Right lobe of liver (tissue), 6 donors: ENCODE data around the gene RALGAPA2. TPM values are rescaled to one million over a fixed set of nuclear protein-coding genes. Genes with fewer than 3 reads are reported as not detected.
"Not testable (repeated sequence)": the region's sequence is repeated elsewhere in the genome, so short reads cannot be mapped to it uniquely, and the experiment has no call there.

Source experiments
- ATAC-seq, 4 donors: fragments of 200-7000 bp; cut with Tn5 transposase; one replicate each; pipeline ENCODE4 v1.9.1; 2020; ENCODE audit warnings: mild to moderate bottlenecking in 4 of 4, moderate library complexity in 4 of 4
- DNase-seq, 3 donors: peaks; one replicate each; pipeline ENCODE4 v3.0.0-alpha.2; 2020
- H3K27ac ChIP-seq, 3 donors: fragments of 200-600 bp; one replicate each; pipeline ENCODE4 v1.8.0; 2022
- H3K27me3 ChIP-seq, 2 donors: fragments of 200-600 bp; one replicate each; pipeline ENCODE4 v1.8.0; 2022
- H3K36me3 ChIP-seq, 4 donors: fragments of 200-600 bp; sonication (generic) in 1 of 4; one replicate each; pipeline versions ENCODE4 v1.5.1 to v1.8.0; 2017 to 2022; ENCODE audit warnings: control low read depth in 1 of 4
- H3K4me1 ChIP-seq, 4 donors: fragments of 200-600 bp; sonication (generic) in 1 of 4; one replicate each; pipeline versions ENCODE4 v1.5.1 to v1.8.0; 2017 to 2022; ENCODE audit warnings: control low read depth in 1 of 4
- H3K4me3 ChIP-seq, 3 donors: fragments of 200-600 bp; one replicate each; pipeline ENCODE4 v1.8.0; 2022
- H3K9me3 ChIP-seq, 4 donors: fragments of 200-600 bp; sonication (generic) in 1 of 4; one replicate each; pipeline versions ENCODE4 v1.5.1 to v1.8.0; 2017 to 2022; ENCODE audit warnings: control low read depth in 1 of 4
- CTCF ChIP-seq, 4 donors: fragments of 200-600 bp in 3 of 4; fragments of 450-650 bp in 1 of 4; IDR thresholded peaks; one replicate each; pipeline versions ENCODE4 v1.5.1 to v1.8.0; 2016 to 2022; ENCODE audit warnings: antibody characterized with exemption in 4 of 4, mild to moderate bottlenecking in 2 of 4
- POLR2A ChIP-seq: fragments of 450-650 bp; IDR thresholded peaks from one replicate; pipeline ENCODE4 v1.6.1; 2017; ENCODE audit warnings: antibody characterized with exemption, mild to moderate bottlenecking
- WGBS: methylation state at CpG from one replicate; pipeline ENCODE4 v1.1.6; 2018; ENCODE audit warnings: low coverage, low lambda C conversion rate; ENCODE audit not compliant: insufficient coverage; ENCODE audit errors: missing lambda C conversion rate; 5-methylcytosine and 5-hydroxymethylcytosine counted together
- intact Hi-C, 2 donors: fragments of 100-400 bp; cut with DNase I; formaldehyde crosslinking; loops; one replicate each; pipeline versions ENCODE4 v1.11.2 to v1.14.1; 2022
- total RNA-seq, 6 experiments: library from RNA; depleted of rRNA in 2 of 6; stranded (reverse); fragments of >200 nt in 2 of 6; fragmentation: NEBNext Ultra II Directional in 3 of 6; extraction: Animal tissue kit (Norgen Biotek cat#: 25700) in 3 of 6; gene quantifications; one replicate each; pipeline versions ENCODE4 v1.1.0 to v1.2.4, GENCODE V29; 2016 to 2023
- donor health status: DM: no; HTN: yes; CAD: no.
- donor health status: DM: no; HTN: no; CAD: no.
- donor health status: DM: no; HTN: no; CAD: no.
- donor health status: DM: no; HTN: yes; CAD: no.
- donor health status: DM: no; HTN: yes; CAD: no.

The RALGAPA2 gene
- total RNA-seq, 6 experiments from 2014 or later, result 38.3 to 76.7 (median 62.7) TPM

DNA sequence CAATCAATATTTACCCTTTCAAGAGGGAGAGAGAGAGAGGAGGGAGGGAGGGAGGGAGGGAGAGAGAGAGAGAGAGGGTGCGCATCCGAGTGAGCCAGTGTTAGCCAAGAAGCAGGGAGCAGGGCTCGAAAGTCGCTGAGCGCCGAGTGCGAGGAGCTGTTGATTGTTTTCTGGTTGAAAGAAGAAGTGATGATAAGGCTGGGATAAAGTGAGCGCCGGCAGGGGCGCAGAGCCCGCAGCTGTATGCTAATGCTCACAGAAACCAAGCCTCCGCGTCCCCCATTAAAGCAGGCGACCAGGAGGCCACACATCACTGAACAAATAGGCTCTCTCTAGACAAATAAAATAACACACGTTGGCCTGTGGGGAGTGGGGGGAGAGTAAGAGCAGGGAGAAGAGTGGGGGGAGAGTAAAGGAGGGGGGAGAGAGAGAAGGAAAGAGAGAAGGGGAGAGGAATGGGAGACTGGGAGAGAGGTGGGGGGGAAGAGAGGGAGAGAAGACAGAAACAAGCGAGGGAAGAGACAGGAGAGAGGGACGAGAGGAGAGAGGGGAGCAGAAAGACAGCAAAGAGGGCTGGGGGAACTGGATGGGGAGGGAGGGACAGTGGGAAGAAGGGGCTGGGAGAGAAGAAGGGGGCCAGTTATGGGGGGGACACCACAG lies 349.5 kb downstream of the RALGAPA2 start:
- H3K4me3 ChIP-seq, result no peak overlapping the region
- no peak for TF ChIP-seq POLR2A
- no peak for TF ChIP-seq CTCF (IDR thresholded peaks at IDR 0.05)
- intact Hi-C loops, result loop anchor here in 1 of 2 donors (10.0 kb wide), 1 partner anchor 202 kb away; no protein-coding TSS in a partner anchor
- H3K27ac ChIP-seq, result no peak overlapping the region
- no peaks in the 10 kb centered on the region for H3K9me3 ChIP-seq
- no peak for DNase-seq
- H3K36me3 ChIP-seq, result no peaks in the 10 kb centered on the region
- peaks cover 0 to 35% of the 10 kb centered on the region in 2 donors for H3K27me3 ChIP-seq
- WGBS, result 2% methylated on average over 17 of the region's 17 CpGs
- peaks cover 0 to 20% (median 0%) of the 10 kb centered on the region in 4 donors for H3K4me1 ChIP-seq
- no peak for ATAC-seq

DNA sequence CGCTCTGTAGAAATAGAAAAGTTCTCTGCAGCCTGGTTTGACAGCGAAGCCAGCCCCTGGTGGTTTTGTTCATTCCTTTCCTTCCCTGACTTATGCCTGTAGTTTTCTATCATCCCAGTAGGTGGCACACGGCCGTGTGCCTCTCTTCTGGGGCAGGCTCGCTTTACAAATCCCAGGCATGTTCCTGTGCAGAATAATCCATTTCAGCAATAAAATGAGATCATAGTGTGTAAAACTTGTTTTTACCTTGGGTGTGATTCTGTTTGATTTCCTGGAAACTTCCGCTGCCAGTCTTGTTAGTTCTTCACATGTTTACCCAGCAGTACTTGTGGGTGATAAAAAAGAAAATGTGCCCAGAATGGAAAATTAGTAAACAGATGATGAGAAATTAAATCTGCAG lies 352.0 kb downstream of the RALGAPA2 start:
- DNase-seq (no peak), ATAC-seq (peak; percentile 94 to 98 (median 96))
- Histone ChIP-seq H3K27ac (no peak overlapping the region), H3K36me3 (no peaks in the 10 kb centered on the region), H3K4me1 (peaks cover 0 to 10% (median 0%) of the 10 kb centered on the region in 4 donors), H3K4me3 (no peak overlapping the region), H3K27me3 (peaks cover 0 to 20% of the 10 kb centered on the region in 2 donors), H3K9me3 (no peaks in the 10 kb centered on the region)
- WGBS, result under 1% methylated on average over 6 of the region's 6 CpGs
- intact Hi-C loops, result loop anchor here in 1 of 2 donors (10.0 kb wide), 1 partner anchor 204 kb away; no protein-coding TSS in a partner anchor
- peak; percentile 64 to 71 (median 68) for TF ChIP-seq CTCF (IDR thresholded peaks at IDR 0.05)
- no peak for TF ChIP-seq POLR2A

DNA sequence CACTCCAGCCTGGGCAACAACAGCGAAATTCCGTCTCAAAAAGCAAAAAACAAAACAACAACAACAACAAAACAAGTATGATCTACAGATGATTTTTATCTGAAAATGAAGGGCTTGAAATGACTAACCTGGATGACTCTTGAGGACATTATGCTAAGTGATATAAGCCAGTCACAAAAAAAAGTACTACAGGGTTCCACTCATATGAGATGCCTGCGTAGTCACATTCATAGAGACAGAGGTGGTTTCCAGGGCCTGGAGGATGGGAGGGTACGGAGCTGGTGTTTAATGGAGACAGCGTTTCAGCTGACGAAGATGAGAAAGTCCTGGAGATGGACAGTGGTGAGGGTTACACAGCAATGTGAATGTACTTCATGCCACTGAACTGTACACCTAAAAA lies 352.8 kb downstream of the RALGAPA2 start:
- intact Hi-C loops, result loop anchor here in 1 of 2 donors (10.0 kb wide), 1 partner anchor 205 kb away; no protein-coding TSS in a partner anchor
- Histone ChIP-seq H3K4me1 (peaks cover 0 to 10% (median 0%) of the 10 kb centered on the region in 4 donors), H3K27ac (no peak overlapping the region), H3K36me3 (no peaks in the 10 kb centered on the region), H3K4me3 (no peak overlapping the region), H3K9me3 (no peaks in the 10 kb centered on the region), H3K27me3 (peaks cover 0 to 12% of the 10 kb centered on the region in 2 donors)
- DNase-seq (no peak), ATAC-seq (no peak)
- TF ChIP-seq CTCF (IDR thresholded peaks at IDR 0.05) (no peak), POLR2A (no peak)
- 46% methylated on average over 6 of the region's 6 CpGs for WGBS

DNA sequence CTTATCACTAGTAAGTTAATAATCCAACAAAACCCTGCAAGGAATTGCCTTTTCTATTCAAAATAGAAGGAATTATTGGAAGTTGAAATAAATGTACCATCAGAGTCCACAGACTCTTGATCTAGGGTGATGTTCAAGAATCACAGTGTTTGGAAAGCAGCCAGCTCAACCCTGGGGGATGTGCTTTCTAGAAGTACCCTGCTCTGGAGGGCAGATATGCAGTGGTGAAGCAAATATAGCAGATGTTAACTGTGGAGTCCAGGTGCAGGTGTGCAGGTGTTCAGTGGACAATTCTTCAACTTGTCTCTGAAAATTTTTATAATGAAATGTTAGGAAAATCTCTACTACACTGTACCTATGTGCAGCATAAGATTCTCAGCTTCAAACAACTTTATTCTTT lies 353.6 kb downstream of the RALGAPA2 start:
- DNase-seq (no peak), ATAC-seq (no peak)
- Histone ChIP-seq H3K4me3 (no peak overlapping the region), H3K36me3 (no peaks in the 10 kb centered on the region), H3K27me3 (peaks cover 0 to 4% of the 10 kb centered on the region in 2 donors), H3K27ac (no peak overlapping the region), H3K4me1 (peaks cover 0 to 10% (median 0%) of the 10 kb centered on the region in 4 donors), H3K9me3 (no peaks in the 10 kb centered on the region)
- intact Hi-C loops, result no loop called here
- no peak for TF ChIP-seq POLR2A
- no peak for TF ChIP-seq CTCF (IDR thresholded peaks at IDR 0.05)

DNA sequence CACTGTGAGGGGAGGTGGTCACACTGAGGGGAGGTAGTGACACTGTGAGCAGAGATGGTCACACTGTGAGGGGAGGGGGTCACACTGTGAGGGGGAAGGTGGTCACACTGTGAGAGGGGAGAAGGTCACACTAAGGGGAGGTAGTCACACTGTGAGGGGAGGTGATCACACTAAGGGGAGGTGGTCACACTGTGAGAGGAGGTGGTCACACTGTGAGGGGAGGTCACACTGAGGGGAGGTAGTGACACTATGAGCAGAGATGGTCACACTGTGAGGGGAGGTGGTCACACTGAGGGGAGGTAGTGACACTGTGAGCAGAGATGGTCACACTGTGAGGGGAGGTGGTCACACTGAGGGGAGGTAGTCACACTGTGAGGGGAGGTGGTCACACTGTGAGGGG lies 356.9 kb downstream of the RALGAPA2 start:
- H3K36me3 ChIP-seq, H3K9me3 ChIP-seq, H3K27me3 ChIP-seq, intact Hi-C loops, H3K4me1 ChIP-seq, ATAC-seq, DNase-seq, H3K27ac ChIP-seq, H3K4me3 ChIP-seq: not testable (repeated sequence)
